H1 (cell line): ENCODE results near the gene ABCC9. TPM values are rescaled to one million over a fixed set of nuclear protein-coding genes. Genes with fewer than 3 reads are reported as not detected.

Source experiments
- CTCF ChIA-PET: fragments of 300-600 bp; sonication (Branson Sonifier 250); formaldehyde crosslinking; loops from one replicate; lab custom pipeline; 2021; ENCODE audit not compliant: partially characterized antibody; lab: Charles Lee
- POLR2A ChIA-PET: fragments of 300-600 bp; sonication (Branson Sonifier 250); formaldehyde crosslinking; loops from one replicate; lab custom pipeline; 2021; ENCODE audit warnings: inconsistent platforms; ENCODE audit not compliant: partially characterized antibody; lab: Charles Lee
- DNase-seq, 2 experiments: peaks; one replicate each; pipeline versions ENCODE4 v3.0.0 to v3.0.0-alpha.2; 2010 to 2022; ENCODE audit warnings: low spot score in 2 of 2, low read depth in 1 of 2, mixed read lengths in 1 of 2
- FAIRE-seq: peaks from 2 replicates; lab custom pipeline; 2011; peaks lifted over from hg19 to GRCh38; lab: Jason Lieb, UNC
- H2AFZ ChIP-seq: 2 replicates; pipeline ENCODE4 v1.8.1; 2012; ENCODE audit warnings: low read length, inconsistent platforms
- H2AK5ac ChIP-seq: 2 replicates; pipeline ENCODE4 v1.6.1; 2013; ENCODE audit warnings: low read depth, low read length
- H2BK120ac ChIP-seq: replicated peaks from 2 replicates; pipeline ENCODE3; 2013; ENCODE audit warnings: low read depth, low read length, inconsistent platforms
- H2BK12ac ChIP-seq: 2 replicates; pipeline ENCODE4 v1.6.1; 2013; ENCODE audit warnings: low read depth, low read length
- H2BK15ac ChIP-seq: 2 replicates; pipeline ENCODE4 v1.6.1; 2013; ENCODE audit warnings: low read length
- H2BK20ac ChIP-seq: 2 replicates; pipeline ENCODE4 v1.6.1; 2013; ENCODE audit warnings: low read length
- H2BK5ac ChIP-seq: 2 replicates; pipeline ENCODE4 v1.6.1; 2013; ENCODE audit warnings: low read depth, low read length
- H3K14ac ChIP-seq: 2 replicates; pipeline ENCODE4 v1.6.1; 2013; ENCODE audit warnings: inconsistent platforms; ENCODE audit not compliant: insufficient read length
- H3K18ac ChIP-seq: 2 replicates; pipeline ENCODE4 v1.6.1; 2013; ENCODE audit warnings: low read length; ENCODE audit errors: extremely low read depth
- H3K23ac ChIP-seq: 2 replicates; pipeline ENCODE4 v1.6.1; 2013; ENCODE audit warnings: inconsistent platforms; ENCODE audit not compliant: insufficient read length
- H3K23me2 ChIP-seq: 2 replicates; pipeline ENCODE4 v1.6.1; 2013; ENCODE audit warnings: low read depth, low read length
- H3K27ac ChIP-seq: 2 replicates; pipeline ENCODE4 v1.6.1; 2011; ENCODE audit warnings: low read depth, low read length, inconsistent platforms
- H3K27me3 ChIP-seq, 4 experiments: replicated peaks in 1 of 4; 1 replicate in 1 of 4; 2 replicates in 3 of 4; pipeline versions ENCODE4 v1.6.1 to v1.8.1; 2011 to 2013; ENCODE audit warnings: low read length in 3 of 4, mild to moderate bottlenecking in 3 of 4, inconsistent platforms in 2 of 4, mixed read lengths in 2 of 4, moderate library complexity in 1 of 4; ENCODE audit not compliant: control insufficient read depth in 3 of 4, insufficient read depth in 3 of 4; ENCODE audit errors: extremely low read depth in 1 of 4
- H3K36me3 ChIP-seq, 4 experiments: 2 replicates each; pipeline versions ENCODE4 v1.6.1 to v1.8.1; 2011 to 2013; ENCODE audit warnings: mild to moderate bottlenecking in 4 of 4, low read length in 3 of 4, moderate library complexity in 2 of 4, control low read depth in 1 of 4, inconsistent platforms in 1 of 4; ENCODE audit not compliant: insufficient read depth in 4 of 4, control insufficient read depth in 2 of 4
- H3K4ac ChIP-seq: replicated peaks from 2 replicates; pipeline ENCODE3; 2013; ENCODE audit warnings: low read length, low read depth, mixed read lengths, inconsistent platforms; ENCODE audit not compliant: insufficient read length
- H3K4me1 ChIP-seq, 4 experiments: replicated peaks in 1 of 4; 1 replicate in 1 of 4; 2 replicates in 3 of 4; pipeline versions ENCODE4 v1.6.1 to v1.8.1; 2011 to 2013; ENCODE audit warnings: low read length in 3 of 4, inconsistent platforms in 2 of 4, mixed read lengths in 1 of 4; ENCODE audit not compliant: insufficient read depth in 4 of 4, control insufficient read depth in 3 of 4
- H3K4me2 ChIP-seq, 2 experiments: 2 replicates each; pipeline versions ENCODE4 v1.6.1 to v1.8.1; 2011 to 2013; ENCODE audit warnings: low read depth in 2 of 2, low read length in 2 of 2, control low read depth in 1 of 2, inconsistent platforms in 1 of 2, mild to moderate bottlenecking in 1 of 2; ENCODE audit not compliant: insufficient read depth in 1 of 2
- H3K4me3 ChIP-seq, 4 experiments: fragments of 200-600, 300-600 bp in 1 of 4; sonication (generic), shearing (Covaris generic), sonication (Bioruptor Twin) in 1 of 4; 2 replicates each; pipeline versions ENCODE4 v1.5.1 to v1.8.1; 2011 to 2016; ENCODE audit warnings: low read length in 4 of 4, low read depth in 3 of 4, control low read depth in 2 of 4, inconsistent platforms in 2 of 4, mild to moderate bottlenecking in 2 of 4, mixed read lengths in 1 of 4, moderate library complexity in 1 of 4; ENCODE audit not compliant: insufficient read depth in 2 of 4; ENCODE audit errors: extremely low read depth in 1 of 4
- H3K56ac ChIP-seq: replicated peaks from 2 replicates; pipeline ENCODE3; 2013; ENCODE audit warnings: low read depth, mild to moderate bottlenecking, mixed read lengths, low read length, inconsistent platforms; ENCODE audit not compliant: insufficient read length
- H3K79me1 ChIP-seq: 2 replicates; pipeline ENCODE4 v1.6.1; 2013; ENCODE audit warnings: low read depth, low read length, control low read depth
- H3K79me2 ChIP-seq, 2 experiments: 2 replicates each; pipeline versions ENCODE4 v1.6.1 to v1.8.1; 2012 to 2013; ENCODE audit warnings: low read length in 2 of 2, mild to moderate bottlenecking in 2 of 2, inconsistent platforms in 1 of 2; ENCODE audit not compliant: insufficient read depth in 2 of 2, control insufficient read depth in 1 of 2
- H3K9ac ChIP-seq, 4 experiments: replicated peaks in 1 of 4; 1 replicate in 1 of 4; 2 replicates in 3 of 4; pipeline versions ENCODE4 v1.6.1 to v1.8.1; 2011 to 2013; ENCODE audit warnings: low read depth in 3 of 4, low read length in 3 of 4, control low read depth in 2 of 4, mild to moderate bottlenecking in 2 of 4, moderate library complexity in 2 of 4, inconsistent platforms in 1 of 4; ENCODE audit errors: extremely low read depth in 1 of 4
- H3K9me3 ChIP-seq, 2 experiments: 2 replicates each; pipeline versions ENCODE4 v1.6.1 to v1.8.1; 2012 to 2013; ENCODE audit warnings: mild to moderate bottlenecking in 2 of 2, moderate library complexity in 2 of 2, control low read depth in 1 of 2, inconsistent platforms in 1 of 2, low read depth in 1 of 2, low read length in 1 of 2, mixed read lengths in 1 of 2; ENCODE audit not compliant: insufficient read depth in 2 of 2
- H4K20me1 ChIP-seq, 2 experiments: replicated peaks in 1 of 2; 2 replicates each; pipeline versions ENCODE3 to v1.8.1; 2011 to 2013; ENCODE audit warnings: inconsistent platforms in 2 of 2, low read length in 2 of 2, mild to moderate bottlenecking in 1 of 2; ENCODE audit not compliant: insufficient read depth in 2 of 2, control insufficient read depth in 1 of 2
- H4K5ac ChIP-seq: 2 replicates; pipeline ENCODE4 v1.6.1; 2013; ENCODE audit warnings: low read length, low read depth, mixed read lengths, inconsistent platforms; ENCODE audit not compliant: insufficient read length
- H4K8ac ChIP-seq: 2 replicates; pipeline ENCODE4 v1.8.0; 2013; ENCODE audit warnings: mild to moderate bottlenecking, moderate library complexity, low read length, inconsistent platforms; ENCODE audit not compliant: insufficient read depth; ENCODE audit errors: extremely low read depth
- H4K91ac ChIP-seq: replicated peaks from 2 replicates; pipeline ENCODE3; 2013; ENCODE audit warnings: low read length, mixed read lengths, inconsistent platforms; ENCODE audit not compliant: insufficient read length
- ATF2 ChIP-seq: IDR thresholded peaks from 2 replicates; pipeline ENCODE4 v1.6.1; 2012; ENCODE audit warnings: low read length, inconsistent platforms
- BACH1 ChIP-seq: IDR thresholded peaks from 2 replicates; pipeline ENCODE4 v1.6.1; 2012; ENCODE audit warnings: low read length, improper control_type of control experiment
- CHD1 ChIP-seq: IDR thresholded peaks from 2 replicates; pipeline ENCODE4 v1.6.1; 2012; ENCODE audit warnings: low read depth, low read length, improper control_type of control experiment
- JUN ChIP-seq: IDR thresholded peaks from 2 replicates; pipeline ENCODE4 v1.6.1; 2011; ENCODE audit warnings: low read depth, mild to moderate bottlenecking, improper control_type of control experiment, low read length
- MAX ChIP-seq: IDR thresholded peaks from 2 replicates; pipeline ENCODE4 v1.6.1; 2012; ENCODE audit warnings: inconsistent platforms
- RNF2 ChIP-seq: fragments of 200-900, 300-1000 bp; sonication (generic); IDR thresholded peaks from 2 replicates; pipeline ENCODE4 v1.7.1; 2016; ENCODE audit warnings: borderline replicate concordance, low read depth, mild to moderate bottlenecking, antibody characterized with exemption, low read length; ENCODE audit not compliant: poor library complexity, severe bottlenecking; ENCODE audit errors: missing control alignments
- RXRA ChIP-seq: IDR thresholded peaks from 2 replicates; pipeline ENCODE4 v1.6.1; 2011; ENCODE audit warnings: low read depth, mild to moderate bottlenecking, low read length, moderate library complexity; ENCODE audit not compliant: insufficient read depth
- SIRT6 ChIP-seq: IDR thresholded peaks from one replicate; pipeline ENCODE4 v1.7.1; 2012; ENCODE audit warnings: low read length, inconsistent platforms
- SP4 ChIP-seq: IDR thresholded peaks from 2 replicates; pipeline ENCODE4 v1.6.1; 2012; ENCODE audit warnings: low read length, inconsistent platforms
- TBP ChIP-seq: IDR thresholded peaks from 2 replicates; pipeline ENCODE4 v1.6.1; 2011; ENCODE audit warnings: low read depth, low read length, improper control_type of control experiment
- YY1 ChIP-seq: IDR thresholded peaks from 2 replicates; pipeline ENCODE4 v1.6.1; 2011; ENCODE audit warnings: low read depth, mild to moderate bottlenecking, low read length
- WGBS, 2 experiments: shearing (Covaris generic) in 1 of 2; methylation state at CpG; one replicate each; pipeline versions ENCODE4 v1.1.6 to v1.1.7; 2013 to 2015; ENCODE audit warnings: low lambda C conversion rate in 2 of 2, mixed read lengths in 2 of 2, inconsistent platforms in 1 of 2, low coverage in 1 of 2, missing lambda C conversion rate in 1 of 2; ENCODE audit not compliant: insufficient replicate concordance in 2 of 2, insufficient coverage in 1 of 2, insufficient read length in 1 of 2; ENCODE audit errors: extremely low coverage in 1 of 2, missing lambda C conversion rate in 1 of 2; 5-methylcytosine and 5-hydroxymethylcytosine counted together
- polyA plus RNA-seq, 7 experiments: library from polyadenylated mRNA; depleted of rRNA in 3 of 7; stranded (reverse) in 5 of 7; unstranded in 2 of 7; fragments of >200 nt in 5 of 7; fragments of 200-250 nt in 2 of 7; gene quantifications; 1 replicate in 5 of 7; 2 replicates in 1 of 7; 4 replicates in 1 of 7; pipeline versions ENCODE4 v1.2.1 to v1.2.3, GENCODE V29; 2011 to 2013; ENCODE audit warnings: missing spikeins in 2 of 7, mixed read lengths in 2 of 7
- total RNA-seq: library from RNA; stranded (reverse); fragmentation: NEBNext Ultra II Directional; extraction: Animal tissue kit (Norgen Biotek cat#: 25700); gene quantifications from 2 replicates; pipeline ENCODE4 v1.2.1, GENCODE V29; 2021

The ABCC9 gene
- total and polyA plus RNA-seq, 2 of the 8 experiments (the other 6 are each of a cell fraction or from before 2014, with no cell fraction given) = under 0.01 TPM; not detected in 1

- Histone ChIP-seq H4K20me1 (no peaks in the 10 kb centered on the region), H3K27ac (no peak overlapping the region), H3K79me2 (no peaks in the 10 kb centered on the region), H3K56ac (no peak overlapping the region), H3K79me1 (no peaks in the 10 kb centered on the region), H3K23me2 (no peaks in the 10 kb centered on the region), H4K5ac (no peak overlapping the region), H4K8ac (no peak overlapping the region), H3K4me1 (no peaks in the 10 kb centered on the region), H2BK12ac (no peak overlapping the region), H2AFZ (no peak overlapping the region), H3K14ac (no peak overlapping the region), H2BK15ac (no peak overlapping the region), H3K9ac (no peak overlapping the region), H3K9me3 (no peaks in the 10 kb centered on the region), H2BK120ac (no peak overlapping the region), H3K36me3 (no peaks in the 10 kb centered on the region), H2BK5ac (no peak overlapping the region), H3K27me3 (no peaks in the 10 kb centered on the region), H3K4me3 (no peak overlapping the region), H3K4me2 (no peak overlapping the region), H3K23ac (no peak overlapping the region), H3K4ac (no peak overlapping the region), H3K18ac (no peak overlapping the region), H4K91ac (no peak overlapping the region), H2BK20ac (no peak overlapping the region), H2AK5ac (no peak overlapping the region)
- FAIRE-seq (no peak), DNase-seq (no peak)
- CTCF ChIA-PET = interaction anchor here (0.9 to 1.6 kb wide), 3 partner anchors 12 to 56 kb away, joined by 3 to 4 read pairs (median 3); no protein-coding TSS in a partner anchor
- WGBS, 2 experiments = 85% methylated on average over 4 of the region's 4 CpGs; no CpG with 5 or more reads in 1 of the 2 experiments
- POLR2A ChIA-PET = interaction anchor here (0.6 kb wide), 1 partner anchor 15 kb away, joined by 3 read pairs; no protein-coding TSS in a partner anchor
- TF ChIP-seq ATF2 (no peak), SP4 (no peak), SIRT6 (no peak), BACH1 (no peak), TBP (no peak), RNF2 (no peak), JUN (no peak), YY1 (no peak), CHD1 (no peak), MAX (no peak), RXRA (no peak)
Measured at GRCh38 chr12:21801522-21802288, 139.5 kb downstream of the ABCC9 start.
